CD4-positive, alpha-beta T cell (primary cell): ENCODE measurements around the gene SLC16A11. TPM values are rescaled to one million over a fixed set of nuclear protein-coding genes. Genes with fewer than 3 reads are reported as not detected.
A peak's percentile ranks its signal among the peaks of the same experiment; 100 is the strongest.

Experiments
- ATAC-seq: fragments of 200-7000 bp; cut with Tn5 transposase; one replicate; pipeline ENCODE4 v1.10.0; 2022; ENCODE audit warnings: mild to moderate bottlenecking; ENCODE audit not compliant: poor library complexity
- CTCF ChIA-PET: fragments of 350-600 bp; sonication (Branson Sonifier 250); formaldehyde crosslinking; loops from one replicate; lab custom pipeline; 2021; ENCODE audit warnings: antibody characterized with exemption, inconsistent platforms; lab: Charles Lee
- POLR2A ChIA-PET: fragments of 350-600 bp; sonication (Branson Sonifier 250); formaldehyde crosslinking; loops from one replicate; lab custom pipeline; 2021; ENCODE audit warnings: antibody characterized with exemption, inconsistent platforms; lab: Charles Lee
- DNase-seq, 14 experiments: peaks; one replicate each; pipeline ENCODE4 v3.0.0-alpha.2; 2013 to 2020; ENCODE audit warnings: mixed read lengths in 2 of 14
- H3K27ac ChIP-seq, 2 donors: one replicate each; pipeline versions ENCODE4 v1.5.1 to v1.7.0; 2013; ENCODE audit warnings: low read length in 2 of 2, low read depth in 1 of 2, mild to moderate bottlenecking in 1 of 2
- H3K27me3 ChIP-seq, 2 experiments: 1 replicate in 1 of 2; 2 replicates in 1 of 2; pipeline versions ENCODE4 v1.6.1 to v1.7.0; 2013; ENCODE audit warnings: low read length in 2 of 2, control low read depth in 1 of 2, mild to moderate bottlenecking in 1 of 2, moderate library complexity in 1 of 2; ENCODE audit not compliant: insufficient read depth in 2 of 2, control insufficient read depth in 1 of 2
- H3K36me3 ChIP-seq: one replicate; pipeline ENCODE4 v1.6.1; 2013; ENCODE audit warnings: low read length, control low read depth; ENCODE audit not compliant: insufficient read depth
- H3K4me1 ChIP-seq: one replicate; pipeline ENCODE4 v1.6.1; 2013; ENCODE audit warnings: low read length, control low read depth; ENCODE audit not compliant: insufficient read depth
- H3K4me3 ChIP-seq: one replicate; pipeline ENCODE4 v1.5.1; 2013; ENCODE audit warnings: mild to moderate bottlenecking, low read length, moderate library complexity
- H3K9me3 ChIP-seq, 2 experiments: 1 replicate in 1 of 2; 2 replicates in 1 of 2; pipeline versions ENCODE4 v1.6.1 to v1.7.0; 2013; ENCODE audit warnings: low read length in 2 of 2, mild to moderate bottlenecking in 2 of 2, control low read depth in 1 of 2, moderate library complexity in 1 of 2; ENCODE audit not compliant: control insufficient read depth in 1 of 2, insufficient read depth in 1 of 2
- H3K27ac Mint-ChIP-seq: one replicate; pipeline ENCODE4 v1.8.0; 2020; ENCODE audit warnings: mixed read lengths
- H3K27me3 Mint-ChIP-seq: one replicate; pipeline ENCODE4 v1.8.0; 2021; ENCODE audit warnings: mixed read lengths
- H3K36me3 Mint-ChIP-seq: one replicate; pipeline ENCODE4 v1.8.0; 2021; ENCODE audit warnings: low read depth, mixed read lengths
- H3K4me1 Mint-ChIP-seq: one replicate; pipeline ENCODE4 v1.8.0; 2021; ENCODE audit warnings: low read depth, mixed read lengths
- H3K4me3 Mint-ChIP-seq: one replicate; pipeline ENCODE4 v1.8.0; 2020; ENCODE audit warnings: mild to moderate bottlenecking, mixed read lengths
- H3K9me3 Mint-ChIP-seq: one replicate; pipeline ENCODE4 v1.8.0; 2020; ENCODE audit warnings: mixed read lengths
- CTCF ChIP-seq: fragments of 200-600 bp; IDR thresholded peaks from one replicate; pipeline ENCODE4 v1.8.0; 2022; ENCODE audit warnings: antibody characterized with exemption, mild to moderate bottlenecking
- intact Hi-C, 2 experiments: fragments of 100-400 bp; cut with DNase I in 1 of 2; cut with micrococcal nuclease in 1 of 2; formaldehyde crosslinking; loops; one replicate each; pipeline versions ENCODE4 v1.15.1 to v1.9.0; 2023 to 2025; cut with DNase I, micrococcal nuclease
- total RNA-seq, 174 experiments: library from RNA in 2 of 174; stranded (reverse) in 2 of 174; gene quantifications; one replicate each; pipeline ENCODE4 v1.2.3 and lab custom pipeline; 2021 to 2026

Gene SLC16A11
- total RNA-seq, 2 experiments from 2014 or later = 1.1 to 1.4 TPM

DNA sequence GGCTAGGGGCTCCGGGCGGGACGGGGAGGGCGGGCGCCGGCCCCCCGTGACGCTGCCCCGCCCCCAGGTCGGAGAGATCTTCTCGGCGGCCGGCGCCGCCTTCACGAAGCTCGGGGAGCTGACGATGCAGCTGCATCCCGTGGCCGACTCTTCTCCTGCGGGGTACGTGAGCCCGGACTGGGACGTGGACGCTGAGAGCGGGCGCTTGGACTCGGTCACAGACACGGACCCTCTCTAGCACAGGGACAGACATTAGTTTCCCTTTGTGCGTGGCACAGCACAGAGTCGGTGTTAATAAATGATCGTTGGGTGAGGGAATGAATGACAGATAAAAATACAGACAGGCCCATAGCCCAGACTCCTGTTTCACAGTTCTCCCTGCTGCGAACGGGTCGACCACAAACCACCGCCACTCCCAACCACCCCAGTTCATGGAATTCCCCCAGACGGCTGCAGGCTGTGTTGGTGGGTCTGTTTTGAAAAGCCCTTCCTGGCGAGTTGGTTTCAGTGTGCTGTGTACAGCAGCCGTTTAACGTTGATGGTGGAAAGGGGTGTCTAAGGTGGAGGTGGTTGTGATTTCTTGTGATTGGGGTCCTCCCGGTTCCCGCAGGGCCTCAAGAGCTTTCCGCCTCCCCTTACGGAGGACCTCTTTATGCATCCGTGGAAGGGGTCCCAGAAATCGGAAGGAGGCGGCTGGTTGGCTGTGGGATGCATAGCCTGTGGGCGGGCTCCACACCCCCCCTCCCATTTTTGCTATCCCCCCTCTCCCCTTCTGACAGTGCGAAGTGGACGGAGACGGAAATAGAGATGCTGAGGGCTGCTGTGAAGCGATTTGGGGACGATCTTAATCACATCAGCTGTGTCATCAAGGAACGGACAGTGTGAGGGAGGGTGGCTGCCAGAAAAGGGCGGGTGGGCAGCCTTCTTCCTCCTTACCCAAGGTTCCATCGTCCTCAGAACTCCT, 28.6 kb downstream of the SLC16A11 start:
- H3K4me3 ChIP-seq = peak overlapping the region; percentile 99
- intact Hi-C loops = loop anchor here (1.0 to 10.0 kb wide), 7 partner anchors 8 to 1520 kb away; partner anchors contain the start of genes C17orf100 (in 2 of the 2), MED31 (in 2 of the 2), BCL6B (in 1 of the 2) and NDEL1 (in 1 of the 2)
- peaks cover 61% of the 10 kb centered on the region for H3K4me1 Mint-ChIP-seq
- POLR2A ChIA-PET = interaction anchor here (0.6 to 2.8 kb wide), 9 partner anchors 8 to 1233 kb away, joined by 3 to 35 read pairs (median 5); partner anchors contain the start of genes CTC1, GABARAP and SLC16A13
- peaks cover 23% of the 10 kb centered on the region for H3K36me3 ChIP-seq
- peaks cover 70% of the 10 kb centered on the region for H3K4me1 ChIP-seq
- H3K9me3 ChIP-seq = no peaks in the 10 kb centered on the region
- H3K27me3 Mint-ChIP-seq = no peaks in the 10 kb centered on the region
- peak overlapping the region; percentile 98 to 99 for H3K27ac ChIP-seq
- peak overlapping the region; percentile 98 for H3K27ac Mint-ChIP-seq
- H3K36me3 Mint-ChIP-seq = peaks cover 40% of the 10 kb centered on the region
- peak overlapping the region; percentile 92 for H3K4me3 Mint-ChIP-seq
- CTCF ChIA-PET = interaction anchor here (1.1 to 2.8 kb wide), 4 partner anchors 20 to 105 kb away, joined by 3 to 9 read pairs (median 4); partner anchors contain the start of genes SLC16A11 and SLC16A13
- no peaks in the 10 kb centered on the region for H3K27me3 ChIP-seq
- DNase-seq = peak; percentile 44 to 96 (median 70)
- no peaks in the 10 kb centered on the region for H3K9me3 Mint-ChIP-seq
- peak; percentile 28 for ATAC-seq
- TF ChIP-seq CTCF = no peak

DNA sequence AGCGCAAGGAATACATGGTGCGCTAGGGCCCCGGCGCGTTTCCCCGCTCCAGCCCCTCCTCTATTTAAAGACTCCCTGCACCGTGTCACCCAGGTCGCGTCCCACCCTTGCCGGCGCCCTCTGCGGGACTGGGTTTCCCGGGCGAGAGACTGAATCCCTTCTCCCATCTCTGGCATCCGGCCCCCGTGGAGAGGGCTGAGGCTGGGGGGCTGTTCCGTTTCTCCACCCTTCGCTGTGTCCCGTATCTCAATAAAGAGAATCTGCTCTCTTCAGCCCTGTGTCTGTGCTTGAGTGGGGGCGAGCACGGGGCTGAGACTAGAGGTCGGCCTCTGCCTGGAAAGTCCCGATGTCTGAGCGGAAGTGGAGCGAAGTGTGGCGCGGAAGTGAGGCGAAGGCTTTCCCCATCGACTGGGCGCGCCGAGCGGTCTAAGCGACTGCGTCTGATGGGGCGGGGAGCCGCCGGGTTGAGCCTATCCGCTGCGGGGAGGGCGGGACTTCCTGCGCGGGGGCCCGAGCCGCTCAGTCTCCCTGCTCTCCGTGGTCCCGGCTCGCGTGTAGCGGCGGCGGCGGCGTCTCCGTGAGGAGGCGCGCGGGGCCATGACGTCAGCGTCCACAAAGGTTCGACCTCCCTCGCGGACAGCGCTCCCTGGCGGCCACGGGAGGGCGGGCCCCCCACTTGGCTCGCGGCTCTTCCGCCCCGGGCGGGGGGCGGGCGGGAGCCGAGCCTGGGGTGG, 29.5 kb downstream of the SLC16A11 start:
- CTCF ChIA-PET = interaction anchor here (1.1 to 2.8 kb wide), 3 partner anchors 21 to 104 kb away, joined by 3 to 9 read pairs (median 3); partner anchors contain the start of genes SLC16A11 and SLC16A13
- Mint-ChIP-seq H3K27ac (peak overlapping the region; percentile 98), H3K4me1 (peaks cover 68% of the 10 kb centered on the region), H3K9me3 (no peaks in the 10 kb centered on the region), H3K36me3 (peaks cover 43% of the 10 kb centered on the region), H3K4me3 (peak overlapping the region; percentile 99), H3K27me3 (no peaks in the 10 kb centered on the region)
- peaks cover 30% of the 10 kb centered on the region for H3K36me3 ChIP-seq
- no peaks in the 10 kb centered on the region for H3K27me3 ChIP-seq
- peak overlapping the region; percentile 98 to 99 for H3K27ac ChIP-seq
- intact Hi-C loops = loop anchor here (2.0 to 10.0 kb wide), 6 partner anchors 20 to 1520 kb away; partner anchors contain the start of genes C17orf100 (in 2 of the 2), MED31 (in 2 of the 2), NDEL1 (in 1 of the 2) and RPL26 (in 1 of the 2)
- POLR2A ChIA-PET = interaction anchor here (0.9 to 2.8 kb wide), 7 partner anchors 9 to 228 kb away, joined by 3 to 35 read pairs (median 5); partner anchors contain the start of genes GABARAP and SLC16A13
- peak; percentile 76 for ATAC-seq
- peak; percentile 70 for TF ChIP-seq CTCF
- H3K4me3 ChIP-seq = peak overlapping the region; percentile 99
- DNase-seq = peak; percentile 95 to 100 (median 97)
- no peaks in the 10 kb centered on the region for H3K9me3 ChIP-seq
- peaks cover 78% of the 10 kb centered on the region for H3K4me1 ChIP-seq
